Measurements from ENCODE around the gene RYR2.

DNA sequence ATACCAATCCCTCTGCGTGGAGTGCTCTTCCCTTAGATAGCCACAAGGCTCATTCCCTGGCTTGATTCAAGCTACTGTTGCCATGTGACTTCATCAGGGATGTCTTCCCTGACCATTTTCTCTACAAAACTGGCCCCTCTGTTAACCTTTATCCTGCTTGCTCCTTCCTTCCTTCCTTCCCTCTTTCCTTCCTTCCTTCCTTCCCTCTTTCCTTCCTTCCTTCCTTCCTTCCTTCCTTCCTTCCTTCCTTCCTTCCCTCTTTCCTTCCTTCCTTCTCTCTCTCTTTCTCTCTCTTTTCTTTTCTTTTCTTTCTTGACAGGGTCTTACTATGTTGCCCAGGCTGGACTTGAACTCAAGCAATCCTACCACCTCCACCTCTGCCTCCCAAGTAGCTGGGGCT lies 6.2 kb upstream of the RYR2 start:
- TF ChIP-seq, protein P1, sequence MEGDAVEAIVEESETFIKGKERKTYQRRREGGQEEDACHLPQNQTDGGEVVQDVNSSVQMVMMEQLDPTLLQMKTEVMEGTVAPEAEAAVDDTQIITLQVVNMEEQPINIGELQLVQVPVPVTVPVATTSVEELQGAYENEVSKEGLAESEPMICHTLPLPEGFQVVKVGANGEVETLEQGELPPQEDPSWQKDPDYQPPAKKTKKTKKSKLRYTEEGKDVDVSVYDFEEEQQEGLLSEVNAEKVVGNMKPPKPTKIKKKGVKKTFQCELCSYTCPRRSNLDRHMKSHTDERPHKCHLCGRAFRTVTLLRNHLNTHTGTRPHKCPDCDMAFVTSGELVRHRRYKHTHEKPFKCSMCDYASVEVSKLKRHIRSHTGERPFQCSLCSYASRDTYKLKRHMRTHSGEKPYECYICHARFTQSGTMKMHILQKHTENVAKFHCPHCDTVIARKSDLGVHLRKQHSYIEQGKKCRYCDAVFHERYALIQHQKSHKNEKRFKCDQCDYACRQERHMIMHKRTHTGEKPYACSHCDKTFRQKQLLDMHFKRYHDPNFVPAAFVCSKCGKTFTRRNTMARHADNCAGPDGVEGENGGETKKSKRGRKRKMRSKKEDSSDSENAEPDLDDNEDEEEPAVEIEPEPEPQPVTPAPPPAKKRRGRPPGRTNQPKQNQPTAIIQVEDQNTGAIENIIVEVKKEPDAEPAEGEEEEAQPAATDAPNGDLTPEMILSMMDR (IDR thresholded peaks at IDR 0.05): no peak
- no peak for TF ChIP-seq EP300 (IDR thresholded peaks at IDR 0.05)
